ENCODE results near the gene NRK. TPM values are rescaled to one million over a fixed set of nuclear protein-coding genes. Genes with fewer than 3 reads are reported as not detected.

Gene NRK
- total RNA-seq, 1 experiment from 2014 or later = 0.05 TPM

GRCh38 chrX:105909576-105909975, 87.2 kb downstream of the NRK start:
- Histone ChIP-seq H3K27me3 (ENCODE audit: insufficient read depth, low read length) (no peaks in the 10 kb centered on the region; the same call in 1 of the 2 replicates), H3K27ac (ENCODE audit: low read depth, low read length) (no peak overlapping the region), H3K9me2 (ENCODE audit: insufficient read depth) (no peaks in the 10 kb centered on the region), H3K9me3 (ENCODE audit: control insufficient read depth in 1 of 2, insufficient read depth in 1 of 2, low read depth in 1 of 2, low read length in 2 of 2) (no peaks in the 10 kb centered on the region), H3K36me3 (ENCODE audit: control insufficient read depth in 1 of 2, insufficient read depth in 2 of 2, low read length in 2 of 2) (no peaks in the 10 kb centered on the region), H3K9ac (ENCODE audit: low read length) (no peak overlapping the region), H3K4me3 (replicated peaks in 1 of 2; ENCODE audit: low read depth in 1 of 2, low read length in 2 of 2) (no peak overlapping the region), H3K4me1 (ENCODE audit: control insufficient read depth in 1 of 2, insufficient read depth in 2 of 2, low read length in 2 of 2) (no peaks in the 10 kb centered on the region), H3K4me2 (ENCODE audit: low read length) (no peak overlapping the region), H3K79me2 (ENCODE audit: insufficient read depth, low read length) (no peaks in the 10 kb centered on the region), H4K20me1 (ENCODE audit: insufficient read depth) (no peaks in the 10 kb centered on the region), H2AFZ (ENCODE audit: low read depth, low read length, poor library complexity, severe bottlenecking) (no peak overlapping the region)
- POLR2A ChIA-PET = no interaction called here
- CTCF ChIA-PET = no interaction called here
- RAD21 ChIA-PET (ENCODE audit: low non-redundant PET in 1 of 2, low total read pairs in 2 of 2, uncharacterized antibody in 2 of 2, unreplicated experiment in 2 of 2) = no interaction called here
- intact Hi-C loops (cut with micrococcal nuclease) = no loop called here
- BruUV-seq (replicated peaks) = no TSS peak
- no peak for DNase-seq (ENCODE audit: low read depth, low spot score)
- no peak for ATAC-seq
- TF ChIP-seq ELF1 (IDR thresholded peaks at IDR 0.05; ENCODE audit: borderline replicate concordance, low read depth) (no peak), CEBPB (IDR thresholded peaks at IDR 0.05; ENCODE audit: low read depth) (no peak), POLR2AphosphoS5 (IDR thresholded peaks at IDR 0.05; ENCODE audit: low read depth, low read length) (no peak), EZH2 (IDR thresholded peaks at IDR 0.05) (no peak), ZBTB33 (IDR thresholded peaks at IDR 0.05; ENCODE audit: extremely low read depth, insufficient replicate concordance, low read length) (no peak), TCF7L2 (IDR thresholded peaks at IDR 0.05; ENCODE audit: borderline replicate concordance, extremely low read depth, insufficient read depth, insufficient read length) (no peak), EGR1 (IDR thresholded peaks at IDR 0.05; ENCODE audit: low read depth) (no peak), EZH2phosphoT487 (IDR thresholded peaks at IDR 0.05; ENCODE audit: borderline replicate concordance) (no peak), JUND (IDR thresholded peaks at IDR 0.05) (no peak), ZFX (IDR thresholded peaks at IDR 0.05) (no peak), POLR2A (IDR thresholded peaks at IDR 0.05; ENCODE audit: borderline replicate concordance, extremely low read depth, insufficient read depth, insufficient read length) (no peak), SIN3A (IDR thresholded peaks at IDR 0.05; ENCODE audit: low read depth) (no peak)
